Left hindlimb (tissue), 1 donor: ENCODE results near the gene ARMC9.
"Not testable (repeated sequence)": the region's sequence is repeated elsewhere in the genome, so short reads cannot be mapped to it uniquely, and the experiment has no call there.

Experiments used
- DNase-seq: peaks from one replicate; pipeline ENCODE4 v3.0.0-alpha.2; 2018

The ARMC9 gene

GRCh38 chr2:231184319-231184718 is 14.1 kb upstream of the ARMC9 start:
- no peak for DNase-seq

GRCh38 chr2:231185050-231185725 is 13.2 kb upstream of the ARMC9 start:
- no peak for DNase-seq

GRCh38 chr2:231185886-231186285 is 12.5 kb upstream of the ARMC9 start:
- no peak for DNase-seq

- no peak for DNase-seq
Measured at GRCh38 chr2:231186325-231186724, 12.1 kb upstream of the ARMC9 start.

- no peak for DNase-seq
Measured at GRCh38 chr2:231187736-231188505, 10.5 kb upstream of the ARMC9 start.

GRCh38 chr2:231188506-231189170 is 9.8 kb upstream of the ARMC9 start:
- DNase-seq, result no peak

- DNase-seq, result no peak
Measured at GRCh38 chr2:231189171-231189530, 9.3 kb upstream of the ARMC9 start.

- no peak for DNase-seq
Measured at GRCh38 chr2:231189571-231190495, 8.6 kb upstream of the ARMC9 start.

GRCh38 chr2:231190531-231191197 is 7.8 kb upstream of the ARMC9 start:
- peak; percentile 76 for DNase-seq

- peak; percentile 85 for DNase-seq
Measured at GRCh38 chr2:231191896-231192872, 6.2 kb upstream of the ARMC9 start.

- DNase-seq, result no peak
Measured at GRCh38 chr2:231193216-231193615, 5.2 kb upstream of the ARMC9 start.

- DNase-seq, result no peak
Measured at GRCh38 chr2:231196592-231196991, 1.8 kb upstream of the ARMC9 start.

- not testable (repeated sequence) for DNase-seq
Measured at GRCh38 chr2:231197196-231197595, 1.2 kb upstream of the ARMC9 start.

GRCh38 chr2:231197706-231198290 is 633 bp upstream of the ARMC9 start:
- DNase-seq, result no peak

- no peak for DNase-seq
Measured at GRCh38 chr2:231199219-231199618, 788 bp downstream of the ARMC9 start.

GRCh38 chr2:231200805-231201474 is 2.5 kb downstream of the ARMC9 start:
- DNase-seq, result no peak

- DNase-seq, result no peak
Measured at GRCh38 chr2:231201475-231201814, 3.0 kb downstream of the ARMC9 start.

GRCh38 chr2:231203087-231203486 is 4.7 kb downstream of the ARMC9 start:
- no peak for DNase-seq

GRCh38 chr2:231204146-231204545 is 5.7 kb downstream of the ARMC9 start:
- no peak for DNase-seq

- no peak for DNase-seq
Measured at GRCh38 chr2:231204581-231204980, 6.2 kb downstream of the ARMC9 start.
